ENCODE measurements around the gene CPNE4.
"Not testable (repeated sequence)": the region's sequence is repeated elsewhere in the genome, so short reads cannot be mapped to it uniquely, and the experiment has no call there.

The CPNE4 gene

GRCh38 chr3:131900891-131901290 lies 133.9 kb downstream of the CPNE4 start:
- no peak for TF ChIP-seq CTCF (conservative IDR thresholded peaks at IDR 0.05; ENCODE audit: control insufficient read depth, insufficient read depth, low read depth, low read length)
- H3K4me3 ChIP-seq (ENCODE audit: control insufficient read depth, low read depth, low read length) = no peak overlapping the region

GRCh38 chr3:131899021-131899420 lies 135.8 kb downstream of the CPNE4 start:
- no peak overlapping the region for H3K4me3 ChIP-seq (ENCODE audit: control insufficient read depth, low read depth, low read length)
- no peak for DNase-seq (ENCODE audit: low read depth)
- no peak for TF ChIP-seq CTCF (conservative IDR thresholded peaks at IDR 0.05; ENCODE audit: control insufficient read depth, insufficient read depth, low read depth, low read length)

More at GRCh38 chr3:131900891-131901290, 133.9 kb downstream of the CPNE4 start:
- DNase-seq (ENCODE audit: low read depth) = no peak

GRCh38 chr3:131898346-131898745 lies 136.5 kb downstream of the CPNE4 start:
- H3K4me3 ChIP-seq (ENCODE audit: control insufficient read depth, low read depth, low read length) = no peak overlapping the region
- no peak for TF ChIP-seq CTCF (conservative IDR thresholded peaks at IDR 0.05; ENCODE audit: control insufficient read depth, insufficient read depth, low read depth, low read length)
- DNase-seq (ENCODE audit: low read depth) = no peak

GRCh38 chr3:131896285-131896684 lies 138.5 kb downstream of the CPNE4 start:
- no peak for TF ChIP-seq CTCF (conservative IDR thresholded peaks at IDR 0.05; ENCODE audit: control insufficient read depth, insufficient read depth, low read depth, low read length)
- DNase-seq (ENCODE audit: low read depth) = no peak
- H3K4me3 ChIP-seq (ENCODE audit: control insufficient read depth, low read depth, low read length) = no peak overlapping the region

GRCh38 chr3:131895766-131896165 lies 139.0 kb downstream of the CPNE4 start:
- DNase-seq (ENCODE audit: low read depth) = no peak
- no peak overlapping the region for H3K4me3 ChIP-seq (ENCODE audit: control insufficient read depth, low read depth, low read length)
- no peak for TF ChIP-seq CTCF (conservative IDR thresholded peaks at IDR 0.05; ENCODE audit: control insufficient read depth, insufficient read depth, low read depth, low read length)

- no peak for TF ChIP-seq CTCF (conservative IDR thresholded peaks at IDR 0.05; ENCODE audit: control insufficient read depth, insufficient read depth, low read depth, low read length)
- DNase-seq (ENCODE audit: low read depth) = no peak
- no peak overlapping the region for H3K4me3 ChIP-seq (ENCODE audit: control insufficient read depth, low read depth, low read length)
These were observed 142.5 kb downstream of the CPNE4 start for GRCh38 chr3:131892331-131892730.

GRCh38 chr3:131885871-131886270 lies 148.9 kb downstream of the CPNE4 start:
- DNase-seq (ENCODE audit: low read depth); H3K4me3 ChIP-seq (ENCODE audit: control insufficient read depth, low read depth, low read length): not testable (repeated sequence)
